K562 (cell line): ENCODE measurements around the gene ESPN. TPM values are rescaled to one million over a fixed set of nuclear protein-coding genes. Genes with fewer than 3 reads are reported as not detected.

Experiments
- ATAC-seq: fragments of 200-7000 bp; cut with Tn5 transposase; 3 replicates; pipeline ENCODE4 v1.9.1; 2020; ENCODE audit warnings: moderate library complexity
- BruUV-seq: library from RNA; stranded (reverse); fragments of 400-500 nt; replicated peaks from 2 replicates; lab custom pipeline; 2021; lab: Mats Ljungman, UMichigan
- CTCF ChIA-PET: fragments of 300-600 bp; formaldehyde crosslinking; extraction: SDS; loops from one replicate; lab custom pipeline; 2021; ENCODE audit warnings: low intra/inter-chr PET ratio; lab: Yijun Ruan, JAX
- POLR2A ChIA-PET: fragments of 300-600, 350-650 bp; sonication (Branson Sonifier 250); formaldehyde crosslinking; extraction: SDS; loops from one replicate; lab custom pipeline; 2021; ENCODE audit warnings: antibody characterized with exemption, inconsistent platforms; lab: Yijun Ruan, JAX
- DNase-seq, 4 experiments: peaks; one replicate each; pipeline versions ENCODE4 v3.0.0 to v3.0.0-alpha.2; 2011 to 2018; ENCODE audit warnings: low spot score in 3 of 4, mixed read lengths in 3 of 4; ENCODE audit errors: extremely low read depth in 1 of 4
- FAIRE-seq: peaks from 2 replicates; lab custom pipeline; 2011; peaks lifted over from hg19 to GRCh38; lab: Jason Lieb, UNC
- H2AFZ ChIP-seq: 2 replicates; pipeline ENCODE4 v1.6.0; 2011; ENCODE audit warnings: low read depth, low read length, control low read depth, inconsistent platforms
- H3K27ac ChIP-seq: fragments of 200-600 bp; 3 replicates; pipeline ENCODE4 v1.8.0; 2011; ENCODE audit warnings: low read depth, mild to moderate bottlenecking, control low read depth, inconsistent platforms, low read length, moderate library complexity, mixed read lengths; ENCODE audit errors: extremely low read depth
- H3K27me3 ChIP-seq, 2 experiments: fragments of 300-600 bp in 1 of 2; 2 replicates in 1 of 2; 3 replicates in 1 of 2; pipeline versions ENCODE4 v1.6.0 to v1.8.0; 2011; ENCODE audit warnings: inconsistent platforms in 2 of 2, low read length in 2 of 2, mild to moderate bottlenecking in 1 of 2, mixed read lengths in 1 of 2, moderate library complexity in 1 of 2; ENCODE audit not compliant: control insufficient read depth in 2 of 2, insufficient read depth in 2 of 2
- H3K36me3 ChIP-seq: fragments of 300-600 bp; 3 replicates; pipeline ENCODE4 v1.8.0; 2011; ENCODE audit warnings: mild to moderate bottlenecking, low read length, inconsistent platforms; ENCODE audit not compliant: control insufficient read depth, insufficient read depth
- H3K4me1 ChIP-seq, 2 experiments: fragments of 200-600 bp in 1 of 2; replicated peaks in 1 of 2; 2 replicates in 1 of 2; 3 replicates in 1 of 2; pipeline versions ENCODE4 v1.5.1 to v1.8.0; 2011; ENCODE audit warnings: inconsistent platforms in 2 of 2, low read length in 2 of 2, mild to moderate bottlenecking in 1 of 2, mixed read lengths in 1 of 2, moderate library complexity in 1 of 2; ENCODE audit not compliant: control insufficient read depth in 2 of 2, insufficient read depth in 2 of 2
- H3K4me2 ChIP-seq: 2 replicates; pipeline ENCODE4 v1.6.1; 2011; ENCODE audit warnings: low read length, control low read depth, inconsistent platforms, mixed read lengths; ENCODE audit not compliant: insufficient read depth
- H3K4me3 ChIP-seq: fragments of 200-600 bp; sonication (generic), shearing (Covaris generic); 2 replicates; pipeline ENCODE4 v1.5.1; 2016; ENCODE audit warnings: control low read depth, inconsistent platforms
- H3K79me2 ChIP-seq: fragments of 200-600 bp; 3 replicates; pipeline ENCODE4 v1.8.0; 2011; ENCODE audit warnings: low read length, inconsistent platforms; ENCODE audit not compliant: control insufficient read depth, insufficient read depth
- H3K9ac ChIP-seq, 2 experiments: 2 replicates each; pipeline versions ENCODE4 v1.6.0 to v1.6.1; 2011; ENCODE audit warnings: low read depth in 2 of 2, low read length in 2 of 2, control low read depth in 1 of 2, inconsistent platforms in 1 of 2, mild to moderate bottlenecking in 1 of 2, mixed read lengths in 1 of 2; ENCODE audit not compliant: insufficient read depth in 1 of 2
- H3K9me1 ChIP-seq: one replicate; pipeline ENCODE4 v1.6.0; 2011; ENCODE audit warnings: inconsistent platforms, mild to moderate bottlenecking, low read length, moderate library complexity; ENCODE audit not compliant: control insufficient read depth, insufficient read depth
- H3K9me3 ChIP-seq: replicated peaks from 2 replicates; pipeline ENCODE4 v1.5.1; 2011; ENCODE audit warnings: low read depth, low read length, inconsistent platforms; ENCODE audit not compliant: control insufficient read depth, insufficient read depth
- H4K20me1 ChIP-seq: replicated peaks from 2 replicates; pipeline ENCODE4 v1.6.1; 2011; ENCODE audit warnings: low read length, inconsistent platforms, mixed read lengths; ENCODE audit not compliant: control insufficient read depth, insufficient read depth
- ID3 ChIP-seq, 2 experiments: fragments of 250-450 bp in 1 of 2; fragments of 450-650 bp in 1 of 2; sonication (Bioruptor Pico) in 1 of 2; IDR thresholded peaks; 2 replicates each; pipeline versions ENCODE4 v1.6.1 to v1.8.0; 2016 to 2021; ENCODE audit warnings: mild to moderate bottlenecking in 2 of 2, moderate library complexity in 2 of 2, missing compliant biosample characterization in 1 of 2, missing genetic modification characterization in 1 of 2
- NR0B1 ChIP-seq: fragments of 450-650 bp; IDR thresholded peaks from one replicate; pipeline ENCODE4 v1.6.1; 2018; ENCODE audit warnings: mild to moderate bottlenecking, moderate library complexity; ENCODE audit not compliant: partially characterized antibody
- PATZ1 ChIP-seq: fragments of 250-450 bp; sonication (Bioruptor Pico); IDR thresholded peaks from 2 replicates; pipeline ENCODE4 v1.5.0; 2020; ENCODE audit warnings: mild to moderate bottlenecking, borderline replicate concordance
- RFX1 ChIP-seq: fragments of 450-650 bp; IDR thresholded peaks from 2 replicates; pipeline ENCODE4 v1.6.1; 2016; ENCODE audit warnings: mild to moderate bottlenecking, moderate library complexity
- TBP ChIP-seq: optimal IDR thresholded peaks from 2 replicates; pipeline ENCODE3; 2011; ENCODE audit warnings: low read depth, low read length, improper control_type of control experiment
- TEAD1 ChIP-seq, 2 experiments: fragments of 450-650 bp in 1 of 2; sonication (generic) in 1 of 2; formaldehyde crosslinking; IDR thresholded peaks; 2 replicates each; pipeline versions ENCODE4 v1.4.0 to v1.8.0; 2020 to 2022; ENCODE audit warnings: mild to moderate bottlenecking in 2 of 2, missing genetic modification reagents in 1 of 2
- TRIM24 ChIP-seq, 2 experiments: fragments of 450-650 bp; IDR thresholded peaks; 2 replicates each; pipeline ENCODE4 v1.6.1; 2016
- ZNF696 ChIP-seq: fragments of 250-450 bp; sonication (Bioruptor Pico); conservative IDR thresholded peaks from 2 replicates; pipeline ENCODE4 v1.4.0; 2020; ENCODE audit warnings: mild to moderate bottlenecking, moderate library complexity
- WGBS: fragments of 100-300 bp; shearing (Covaris generic); methylation state at CpG from one replicate; pipeline ENCODE4 v1.1.6; 2016; ENCODE audit warnings: low coverage, mixed read lengths; ENCODE audit not compliant: insufficient coverage; ENCODE audit errors: missing lambda C conversion rate; 5-methylcytosine and 5-hydroxymethylcytosine counted together
- in situ Hi-C: fragments of 300-500 bp; cut with MboI; formaldehyde crosslinking; loops from 4 replicates; pipeline ENCODE4 v1.15.0; 2018; ENCODE audit warnings: inconsistent platforms, mixed read lengths
- intact Hi-C: fragments of 100-400 bp; cut with micrococcal nuclease; formaldehyde crosslinking; loops from 2 replicates; pipeline ENCODE4 v1.14.2; 2022
- polyA plus RNA-seq, 8 experiments: library from polyadenylated mRNA; depleted of rRNA in 4 of 8; stranded (reverse) in 5 of 8; unstranded in 3 of 8; fragments of >200 nt; fragmentation: Nextera tagmentation in 2 of 8; fragmentation: Illumina TruSeq in 1 of 8; extraction: Ambion mirVana in 2 of 8; extraction: Trizol in 1 of 8; gene quantifications; 2 replicates each; pipeline versions ENCODE4 v1.2.1 to v1.2.3, GENCODE V29; 2011 to 2014; ENCODE audit warnings: inconsistent platforms in 1 of 8, missing spikeins in 1 of 8
- total RNA-seq, 7 experiments: library from RNA; depleted of rRNA in 6 of 7; stranded (reverse); fragments of >200 nt in 6 of 7; fragmentation: Illumina TruSeq in 2 of 7; extraction: Trizol in 2 of 7; gene quantifications; 2 replicates each; pipeline versions ENCODE4 v1.2.1 to v1.2.3, GENCODE V29; 2011 to 2021; ENCODE audit warnings: low replicate concordance in 1 of 7

The ESPN gene
- total and polyA plus RNA-seq, 9 of the 15 experiments (the other 6 are each of a cell fraction or from before 2014, with no cell fraction given), result 0.07 to 1.2 (median 0.45) TPM; not detected in 3

- H3K9me1 ChIP-seq, result peaks cover 2% of the 10 kb centered on the region
- ATAC-seq (no peak), FAIRE-seq (no peak), DNase-seq (no peak)
- H3K4me3 ChIP-seq, result no peak overlapping the region
- BruUV-seq, result no TSS peak
- CTCF ChIA-PET, result interaction anchor here (0.6 kb wide), 1 partner anchor 117 kb away, joined by 3 read pairs; no protein-coding TSS in a partner anchor
- no peaks in the 10 kb centered on the region for H3K79me2 ChIP-seq
- H3K9me3 ChIP-seq, result no peaks in the 10 kb centered on the region
- WGBS, result 0% methylated on average over 5 of the region's 5 CpGs
- in situ Hi-C loops, result no loop called here
- H3K27me3 ChIP-seq, result peaks cover 85 to 94% of the 10 kb centered on the region in 2 experiments
- H2AFZ ChIP-seq, result no peak overlapping the region
- no peak overlapping the region for H3K4me2 ChIP-seq
- POLR2A ChIA-PET, result interaction anchor here (0.6 to 1.0 kb wide), 2 partner anchors 268 to 495 kb away, joined by 3 read pairs; no protein-coding TSS in a partner anchor
- no peak overlapping the region for H3K27ac ChIP-seq
- intact Hi-C loops, result no loop called here
- H3K36me3 ChIP-seq, result no peaks in the 10 kb centered on the region
- H3K4me1 ChIP-seq, result peaks cover 0 to 59% of the 10 kb centered on the region in 2 experiments; a peak in 2 of 5 replicates
- peaks cover 38% of the 10 kb centered on the region for H4K20me1 ChIP-seq
- no peak overlapping the region for H3K9ac ChIP-seq
- TF ChIP-seq TRIM24 (IDR thresholded peaks at IDR 0.05), result no peak
- no peak for TF ChIP-seq ZNF696 (CRISPR knock-in tag)
- TF ChIP-seq TBP, result no peak
- TF ChIP-seq TEAD1 (CRISPR knock-in tag; IDR thresholded peaks at IDR 0.05), result no peak
- TF ChIP-seq ID3 (CRISPR knock-in tag; IDR thresholded peaks at IDR 0.05), result no peak
- TF ChIP-seq ID3 (tag; IDR thresholded peaks at IDR 0.05), result no peak
- TF ChIP-seq PATZ1, result no peak
- TF ChIP-seq NR0B1, result no peak
- no peak for TF ChIP-seq RFX1
Measured at GRCh38 chr1:6464915-6465314, 40.3 kb downstream of the ESPN start.
